ENCODE data around the gene CLCN1.

CLCN1 gene

GRCh38 chr7:143334244-143334643 lies 18.3 kb downstream of the CLCN1 start:
- DNase-seq (ENCODE audit: low read depth, low spot score) = no peak

DNA sequence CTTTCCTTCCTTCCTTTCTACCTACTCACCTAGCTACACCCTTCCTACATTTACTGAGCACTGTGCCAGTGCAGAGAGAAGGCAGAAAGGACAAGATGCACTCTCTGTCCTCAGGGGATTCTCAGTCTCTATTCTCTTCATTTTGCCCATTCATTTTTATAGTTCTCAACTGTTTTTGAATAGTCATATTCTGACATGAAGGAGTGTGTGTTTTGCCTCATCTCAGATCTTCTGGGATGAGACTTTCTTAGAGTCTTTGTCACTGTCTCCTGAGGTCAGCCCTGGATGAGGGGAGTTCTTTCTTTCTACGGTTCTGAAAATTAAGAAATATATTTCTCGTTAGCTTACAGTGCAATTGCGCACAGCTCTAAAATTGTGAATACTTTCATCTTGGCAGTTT lies 21.3 kb downstream of the CLCN1 start:
- DNase-seq (ENCODE audit: low read depth, low spot score) = no peak

- DNase-seq (ENCODE audit: low read depth, low spot score) = no peak
Observed at GRCh38 chr7:143341842-143342241, 25.9 kb downstream of the CLCN1 start.

GRCh38 chr7:143343596-143343995 lies 27.7 kb downstream of the CLCN1 start:
- no peak for DNase-seq (ENCODE audit: low read depth, low spot score)

DNA sequence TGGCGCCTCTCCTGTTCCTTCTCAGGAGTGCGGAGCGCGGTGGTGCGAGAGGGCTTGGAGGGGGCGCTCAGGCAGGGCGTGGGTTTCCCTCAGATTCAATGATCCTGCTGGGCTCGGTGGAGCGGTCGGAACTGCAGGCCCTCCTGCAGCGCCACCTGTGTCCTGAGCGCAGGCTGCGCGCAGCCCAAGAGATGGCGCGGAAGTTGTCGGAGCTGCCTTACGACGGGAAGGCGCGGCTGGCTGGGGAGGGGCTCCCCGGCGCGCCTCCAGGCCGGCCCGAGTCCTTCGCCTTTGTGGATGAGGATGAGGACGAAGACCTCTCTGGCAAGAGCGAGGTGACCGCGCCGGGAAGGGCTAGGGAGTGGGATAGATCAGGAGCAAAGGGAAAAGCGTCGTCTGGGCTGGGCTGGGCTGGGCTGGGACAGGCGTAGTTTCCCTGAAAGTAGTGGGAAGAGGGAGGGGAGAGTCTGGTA lies 29.6 kb downstream of the CLCN1 start:
- DNase-seq (ENCODE audit: low read depth, low spot score) = no peak

GRCh38 chr7:143346018-143346417 lies 30.1 kb downstream of the CLCN1 start:
- no peak for DNase-seq (ENCODE audit: low read depth, low spot score)

DNA sequence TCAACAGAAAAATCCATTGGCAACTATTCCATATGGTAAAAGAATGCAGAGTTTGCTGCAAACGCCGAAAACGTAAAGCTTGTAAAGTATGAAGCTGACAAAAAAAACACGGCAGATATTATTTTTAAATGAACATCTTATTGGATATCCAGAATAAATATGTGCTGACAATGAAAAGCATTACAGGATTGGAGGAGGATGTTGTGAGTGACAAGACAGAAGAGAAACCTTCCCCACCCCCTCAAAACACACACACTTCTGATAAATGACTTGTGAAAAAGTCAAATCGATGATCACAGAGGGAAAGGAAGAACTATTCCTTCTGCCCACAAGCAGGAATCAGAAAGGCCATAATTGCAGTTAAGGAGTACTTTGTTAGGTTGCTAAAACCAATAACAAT lies 32.0 kb downstream of the CLCN1 start:
- DNase-seq (ENCODE audit: low read depth, low spot score) = no peak

GRCh38 chr7:143351060-143351459 lies 35.1 kb downstream of the CLCN1 start:
- DNase-seq (ENCODE audit: low read depth, low spot score) = no peak

DNA sequence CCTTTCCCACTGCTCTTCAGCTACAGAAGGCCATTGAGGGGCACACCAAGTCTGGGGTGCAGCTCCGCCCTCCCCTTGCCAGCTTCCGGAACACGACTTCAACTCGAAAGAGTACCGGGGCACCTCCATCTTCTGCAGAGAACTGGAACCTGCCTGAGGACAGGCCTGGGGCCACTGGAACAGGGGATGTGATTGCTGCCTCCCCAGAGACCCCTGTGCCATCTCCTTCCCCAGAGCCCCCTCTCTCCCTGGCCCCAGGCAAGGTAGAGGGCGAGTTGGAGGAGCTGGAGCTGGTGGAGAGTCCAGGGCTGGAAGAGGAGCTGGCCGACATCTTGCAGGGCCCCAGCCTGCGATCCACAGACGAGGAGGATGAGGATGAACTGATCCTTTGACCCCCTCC lies 35.7 kb downstream of the CLCN1 start:
- DNase-seq (ENCODE audit: low read depth, low spot score) = no peak

DNA sequence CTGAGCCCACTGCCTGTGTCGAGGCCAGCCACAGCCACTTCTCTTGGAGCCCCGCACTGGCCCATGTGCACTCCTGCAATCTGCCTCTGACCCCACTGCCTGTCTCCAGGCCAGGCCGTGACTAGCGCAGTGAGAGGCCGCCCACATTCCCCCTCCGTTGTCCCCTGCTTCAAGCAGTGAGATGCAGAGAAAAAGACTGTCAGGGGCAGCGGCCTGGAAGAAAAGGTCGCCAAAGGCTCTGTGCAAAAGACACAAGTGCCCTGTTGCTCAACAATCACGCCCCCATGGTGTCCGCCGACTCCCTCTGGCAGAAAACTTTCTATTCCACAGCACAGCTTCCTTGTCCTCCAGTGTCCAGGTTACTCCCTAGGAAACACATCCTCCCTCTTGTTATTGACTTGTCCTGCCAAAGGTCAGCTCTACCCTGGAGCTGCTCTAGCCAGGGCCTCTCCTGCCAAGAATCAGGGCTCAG lies 36.7 kb downstream of the CLCN1 start:
- DNase-seq (ENCODE audit: low read depth, low spot score) = no peak

GRCh38 chr7:143354376-143354775 lies 38.5 kb downstream of the CLCN1 start:
- no peak for DNase-seq (ENCODE audit: low read depth, low spot score)

- no peak for DNase-seq (ENCODE audit: low read depth, low spot score)
Observed at GRCh38 chr7:143354965-143355364, 39.1 kb downstream of the CLCN1 start.

GRCh38 chr7:143355450-143356385 lies 39.8 kb downstream of the CLCN1 start:
- peak; percentile 90 for DNase-seq (ENCODE audit: low read depth, low spot score)

GRCh38 chr7:143356414-143357050 lies 40.6 kb downstream of the CLCN1 start:
- no peak for DNase-seq (ENCODE audit: low read depth, low spot score)

DNA sequence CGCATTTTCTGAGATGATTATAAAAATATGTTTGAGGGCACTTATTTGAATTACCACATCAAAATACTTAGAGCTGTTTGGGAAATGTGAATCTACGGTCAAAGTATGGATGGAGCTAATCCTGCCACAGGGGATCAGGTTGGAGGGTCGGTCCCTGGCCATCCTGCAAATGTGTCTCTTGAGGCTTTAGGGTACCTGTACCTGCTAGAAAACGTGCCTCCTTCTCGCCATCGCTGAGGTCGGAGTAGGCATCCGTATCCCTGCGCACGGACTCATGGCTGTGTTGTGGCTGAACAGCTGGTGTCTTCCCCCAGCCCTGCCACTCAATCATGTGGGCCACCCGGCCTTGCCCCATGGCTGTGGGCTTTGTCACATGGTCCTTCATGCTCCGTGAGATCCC lies 42.7 kb downstream of the CLCN1 start:
- DNase-seq (ENCODE audit: low read depth, low spot score) = no peak

GRCh38 chr7:143359771-143360353 lies 44.0 kb downstream of the CLCN1 start:
- no peak for DNase-seq (ENCODE audit: low read depth, low spot score)

DNA sequence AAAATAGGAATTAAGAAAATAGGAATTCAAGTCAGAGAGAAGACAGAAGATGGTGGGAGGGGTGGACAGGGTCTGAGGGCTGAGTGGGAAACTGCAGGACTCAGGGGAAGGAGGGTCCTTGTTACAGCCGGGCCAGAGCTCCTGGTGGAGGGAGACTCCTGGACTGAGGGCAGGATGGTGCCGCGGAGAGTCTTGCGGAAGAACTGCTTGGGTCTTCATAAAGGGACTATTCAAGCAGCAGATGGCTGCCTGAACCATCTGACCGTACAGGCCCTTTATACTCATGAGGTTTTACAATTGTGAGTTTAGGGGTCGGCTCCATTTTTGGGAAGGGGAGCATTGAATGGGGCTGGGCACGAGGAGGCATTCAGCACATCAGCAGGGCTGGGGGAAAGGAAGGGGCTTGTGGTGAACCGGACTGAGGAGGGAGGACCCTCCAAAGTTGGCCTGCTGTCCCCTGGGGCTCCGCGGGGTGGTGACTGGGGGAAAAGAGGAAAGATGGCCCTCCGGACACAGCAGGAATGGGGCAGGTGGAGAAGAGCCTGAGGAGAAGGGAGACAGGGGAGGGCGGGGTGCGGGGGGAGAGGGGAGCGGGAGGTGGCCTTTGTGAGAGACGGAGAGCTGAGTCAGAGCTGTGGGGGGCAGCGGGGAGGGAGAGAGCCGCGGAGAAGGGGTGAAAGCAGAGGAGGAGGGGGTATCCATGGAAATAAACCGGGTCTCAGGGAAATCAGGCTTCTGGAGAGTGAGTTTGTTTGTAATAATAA lies 45.1 kb downstream of the CLCN1 start:
- DNase-seq (ENCODE audit: low read depth, low spot score) = no peak

- DNase-seq (ENCODE audit: low read depth, low spot score) = no peak
Observed at GRCh38 chr7:143361552-143362130, 45.7 kb downstream of the CLCN1 start.

DNA sequence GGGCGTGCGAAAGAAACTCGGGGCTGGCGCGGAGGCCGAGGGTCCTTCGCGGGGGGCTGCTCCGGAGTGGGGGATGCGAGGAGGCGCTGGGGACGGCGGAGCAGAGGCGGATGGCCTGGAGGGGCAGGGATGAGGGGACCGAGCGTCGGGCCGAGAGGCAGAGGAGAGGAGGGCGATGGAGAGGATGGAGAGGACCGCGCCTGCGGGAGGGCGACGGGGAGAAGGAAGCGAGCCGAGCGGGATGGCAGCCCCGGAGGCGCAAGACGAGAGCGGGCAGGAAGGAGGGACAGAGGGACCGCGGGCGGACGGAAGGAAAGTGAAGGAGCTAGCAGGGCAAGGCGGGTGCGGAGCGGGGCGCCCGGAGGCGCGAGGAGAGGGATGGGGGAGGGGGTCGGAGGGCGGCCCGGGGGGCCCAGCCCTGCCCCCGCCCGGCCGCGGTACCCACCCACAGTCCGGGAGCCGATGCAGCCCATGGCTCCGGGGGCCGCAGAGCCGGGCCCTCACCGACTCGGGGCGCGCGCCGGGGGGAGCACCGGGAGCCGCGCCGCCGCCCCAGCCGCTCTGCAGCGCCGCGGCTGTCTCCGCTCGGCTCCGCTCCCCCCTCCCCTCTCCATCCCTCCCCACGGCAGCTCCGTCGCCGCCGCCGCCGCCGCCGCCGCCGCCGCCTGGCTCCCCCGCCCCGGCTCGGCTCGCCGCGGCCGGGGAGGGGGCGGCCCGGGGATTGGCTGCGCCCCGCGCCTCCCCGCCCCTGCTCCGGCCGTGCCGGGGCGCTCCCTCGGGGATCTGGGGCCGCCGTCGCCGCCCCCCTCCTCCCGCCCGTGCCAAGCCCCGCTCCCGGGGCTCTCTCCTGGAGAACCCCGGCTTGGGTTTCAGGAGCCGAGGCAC lies 46.5 kb downstream of the CLCN1 start, which contains the start of gene FAM131B:
Gene FAM131B (minus strand): TSS at position 583 of the 885 bp plus-strand sequence. CDS start 110 bp downstream, at position 473.
- DNase-seq (ENCODE audit: low read depth, low spot score) = no peak
